BJ (cell line): Measurements from ENCODE around the gene BNIP1. TPM values are rescaled to one million over a fixed set of nuclear protein-coding genes. Genes with fewer than 3 reads are reported as not detected.

Source experiments
- CTCF ChIA-PET: fragments of 350-600 bp; formaldehyde crosslinking; extraction: SDS; loops from one replicate; lab custom pipeline; 2021; ENCODE audit warnings: antibody characterized with exemption, inconsistent platforms; lab: Yijun Ruan, JAX
- POLR2A ChIA-PET: fragments of 300-600 bp; sonication (Branson Sonifier 250); formaldehyde crosslinking; extraction: SDS; loops from one replicate; lab custom pipeline; 2021; ENCODE audit warnings: antibody characterized with exemption; lab: Charles Lee
- DNase-seq: peaks from one replicate; pipeline ENCODE4 v3.0.0-alpha.2; 2011; ENCODE audit warnings: low read depth
- H3K27me3 ChIP-seq: 2 replicates; pipeline ENCODE4 v1.6.0; 2011; ENCODE audit warnings: low read length; ENCODE audit not compliant: control insufficient read depth, insufficient read depth
- H3K36me3 ChIP-seq: 2 replicates; pipeline ENCODE4 v1.5.1; 2011; ENCODE audit warnings: low read length; ENCODE audit not compliant: control insufficient read depth, insufficient read depth
- H3K4me3 ChIP-seq: 2 replicates; pipeline ENCODE4 v1.5.1; 2011; ENCODE audit warnings: low read depth, mild to moderate bottlenecking, control low read depth, low read length
- CTCF ChIP-seq: IDR thresholded peaks from 2 replicates; pipeline ENCODE4 v1.5.1; 2011; ENCODE audit warnings: low read depth, mild to moderate bottlenecking, control low read depth, inconsistent platforms, low read length, moderate library complexity; ENCODE audit not compliant: insufficient read depth
- polyA plus RNA-seq: library from polyadenylated mRNA; depleted of rRNA; stranded (reverse); fragments of >200 nt; gene quantifications from 2 replicates; pipeline ENCODE4 v1.2.3, GENCODE V29; 2011

BNIP1 gene
- polyA plus RNA-seq, 1 experiment = 16.8 TPM

GRCh38 chr5:173191015-173191414 lies 46.7 kb downstream of the BNIP1 start:
- no peak for TF ChIP-seq CTCF
- ChIA-PET POLR2A (no interaction called here), CTCF (no interaction called here)
- DNase-seq = no peak
- Histone ChIP-seq H3K27me3 (peaks cover 5% of the 10 kb centered on the region), H3K36me3 (no peaks in the 10 kb centered on the region), H3K4me3 (no peak overlapping the region)

- peaks cover 7% of the 10 kb centered on the region for H3K27me3 ChIP-seq
- CTCF ChIA-PET = no interaction called here
- no peak for DNase-seq
- no peak overlapping the region for H3K4me3 ChIP-seq
- H3K36me3 ChIP-seq = no peaks in the 10 kb centered on the region
- no peak for TF ChIP-seq CTCF
- POLR2A ChIA-PET = no interaction called here
These were observed 47.2 kb downstream of the BNIP1 start for GRCh38 chr5:173191561-173191960.

- Histone ChIP-seq H3K4me3 (no peak overlapping the region), H3K27me3 (peaks cover 8% of the 10 kb centered on the region), H3K36me3 (no peaks in the 10 kb centered on the region)
- DNase-seq = no peak
- CTCF ChIA-PET = no interaction called here
- TF ChIP-seq CTCF = no peak
- POLR2A ChIA-PET = no interaction called here
These were observed 48.2 kb downstream of the BNIP1 start for GRCh38 chr5:173192561-173192960.

- no peak for DNase-seq
- CTCF ChIA-PET = interaction anchor here (1.0 to 1.1 kb wide), 2 partner anchors 29 to 31 kb away, joined by 4 to 5 read pairs; no protein-coding TSS in a partner anchor
- Histone ChIP-seq H3K27me3 (peaks cover 11% of the 10 kb centered on the region), H3K4me3 (no peak overlapping the region), H3K36me3 (no peaks in the 10 kb centered on the region)
- POLR2A ChIA-PET = no interaction called here
- no peak for TF ChIP-seq CTCF
These were observed 52.0 kb downstream of the BNIP1 start for GRCh38 chr5:173196133-173196952.

- DNase-seq = no peak
- Histone ChIP-seq H3K4me3 (no peak overlapping the region), H3K27me3 (peaks cover 9% of the 10 kb centered on the region), H3K36me3 (no peaks in the 10 kb centered on the region)
- ChIA-PET CTCF (interaction anchor here (0.9 to 1.1 kb wide), 2 partner anchors 11 to 32 kb away, joined by 3 to 5 read pairs; no protein-coding TSS in a partner anchor), POLR2A (no interaction called here)
- TF ChIP-seq CTCF = no peak
These were observed 53.1 kb downstream of the BNIP1 start for GRCh38 chr5:173197375-173197891.
